GM12865 (cell line): ENCODE results near the gene EPOP.
A peak's percentile ranks its signal among the peaks of the same experiment; 100 is the strongest.

Experiments
- DNase-seq: peaks from one replicate; pipeline ENCODE4 v3.0.0; 2010; ENCODE audit warnings: low read depth
- H3K4me3 ChIP-seq: 2 replicates; pipeline ENCODE4 v1.5.1; 2011; ENCODE audit warnings: mild to moderate bottlenecking, low read depth, low read length, control low read depth
- CTCF ChIP-seq: IDR thresholded peaks from 2 replicates; pipeline ENCODE4 v1.5.1; 2011; ENCODE audit warnings: low read length, control low read depth, low read depth, inconsistent platforms; ENCODE audit not compliant: insufficient read depth; ENCODE audit errors: missing control alignments

The EPOP gene

GRCh38 chr17:38701504-38702165, 26.9 kb upstream of the EPOP start:
- peak; percentile 87 for DNase-seq
- TF ChIP-seq CTCF, result no peak

GRCh38 chr17:38698760-38699159, 24.0 kb upstream of the EPOP start:
- H3K4me3 ChIP-seq, result no peak overlapping the region
- no peak for TF ChIP-seq CTCF
- no peak for DNase-seq

More at GRCh38 chr17:38701504-38702165, 26.9 kb upstream of the EPOP start:
- H3K4me3 ChIP-seq, result peak overlapping the region; percentile 83

GRCh38 chr17:38697061-38697820, 22.5 kb upstream of the EPOP start:
- TF ChIP-seq CTCF, result no peak
- H3K4me3 ChIP-seq, result no peak overlapping the region
- no peak for DNase-seq

GRCh38 chr17:38693700-38694329, 19.1 kb upstream of the EPOP start:
- no peak for TF ChIP-seq CTCF
- H3K4me3 ChIP-seq, result no peak overlapping the region
- DNase-seq, result no peak

GRCh38 chr17:38691154-38691553, 16.4 kb upstream of the EPOP start:
- no peak for DNase-seq
- H3K4me3 ChIP-seq, result no peak overlapping the region
- no peak for TF ChIP-seq CTCF

GRCh38 chr17:38690386-38690785, 15.6 kb upstream of the EPOP start:
- DNase-seq, result no peak
- no peak overlapping the region for H3K4me3 ChIP-seq
- TF ChIP-seq CTCF, result no peak
